ENCODE measurements around the gene ERGIC1. TPM values are rescaled to one million over a fixed set of nuclear protein-coding genes. Genes with fewer than 3 reads are reported as not detected.
A peak's percentile ranks its signal among the peaks of the same experiment; 100 is the strongest.

ERGIC1 gene
- total RNA-seq, 1 donor from 2014 or later: 158 TPM

- no peaks in the 10 kb centered on the region for H3K27me3 Mint-ChIP-seq
- H3K27ac Mint-ChIP-seq: peak overlapping the region; percentile 76
- peaks cover 38% of the 10 kb centered on the region for H3K4me1 Mint-ChIP-seq (ENCODE audit: low read depth)
- DNase-seq (ENCODE audit: low spot score, unreplicated experiment): peak; percentile 20
- no peaks in the 10 kb centered on the region for H3K36me3 Mint-ChIP-seq (ENCODE audit: insufficient read depth)
- no peaks in the 10 kb centered on the region for H3K9me3 Mint-ChIP-seq (ENCODE audit: low read depth)
- no peak for TF ChIP-seq CTCF (IDR thresholded peaks at IDR 0.05; ENCODE audit: unreplicated experiment)
- peak overlapping the region; percentile 83 for H3K4me3 Mint-ChIP-seq (ENCODE audit: low read depth)
Measured at GRCh38 chr5:172834415-172835289, 601 bp downstream of the ERGIC1 start.

- no peak for TF ChIP-seq CTCF (IDR thresholded peaks at IDR 0.05; ENCODE audit: unreplicated experiment)
- no peaks in the 10 kb centered on the region for H3K27me3 Mint-ChIP-seq
- H3K9me3 Mint-ChIP-seq (ENCODE audit: low read depth): no peaks in the 10 kb centered on the region
- peak overlapping the region; percentile 76 for H3K27ac Mint-ChIP-seq
- no peak for DNase-seq (ENCODE audit: low spot score, unreplicated experiment)
- H3K4me3 Mint-ChIP-seq (ENCODE audit: low read depth): peak overlapping the region; percentile 83
- H3K36me3 Mint-ChIP-seq (ENCODE audit: insufficient read depth): no peaks in the 10 kb centered on the region
- peaks cover 35% of the 10 kb centered on the region for H3K4me1 Mint-ChIP-seq (ENCODE audit: low read depth)
Measured at GRCh38 chr5:172835290-172835993, 1.4 kb downstream of the ERGIC1 start.

- Mint-ChIP-seq H3K4me1 (ENCODE audit: low read depth) (peaks cover 30% of the 10 kb centered on the region), H3K36me3 (ENCODE audit: insufficient read depth) (peaks cover under 1% of the 10 kb centered on the region), H3K27ac (no peak overlapping the region), H3K9me3 (ENCODE audit: low read depth) (no peaks in the 10 kb centered on the region), H3K27me3 (no peaks in the 10 kb centered on the region), H3K4me3 (ENCODE audit: low read depth) (peak overlapping the region; percentile 83)
- DNase-seq (ENCODE audit: low spot score, unreplicated experiment): no peak
- TF ChIP-seq CTCF (IDR thresholded peaks at IDR 0.05; ENCODE audit: unreplicated experiment): no peak
Measured at GRCh38 chr5:172835994-172836356, 1.9 kb downstream of the ERGIC1 start.

GRCh38 chr5:172837640-172838039, 3.6 kb downstream of the ERGIC1 start:
- no peaks in the 10 kb centered on the region for H3K27me3 Mint-ChIP-seq
- H3K9me3 Mint-ChIP-seq (ENCODE audit: low read depth): no peaks in the 10 kb centered on the region
- peaks cover 7% of the 10 kb centered on the region for H3K36me3 Mint-ChIP-seq (ENCODE audit: insufficient read depth)
- H3K27ac Mint-ChIP-seq: peak overlapping the region; percentile 92
- DNase-seq (ENCODE audit: low spot score, unreplicated experiment): no peak
- TF ChIP-seq CTCF (IDR thresholded peaks at IDR 0.05; ENCODE audit: unreplicated experiment): no peak
- peaks cover 28% of the 10 kb centered on the region for H3K4me1 Mint-ChIP-seq (ENCODE audit: low read depth)
- H3K4me3 Mint-ChIP-seq (ENCODE audit: low read depth): peak overlapping the region; percentile 11

GRCh38 chr5:172838151-172838875, 4.3 kb downstream of the ERGIC1 start:
- no peaks in the 10 kb centered on the region for H3K27me3 Mint-ChIP-seq
- no peak for TF ChIP-seq CTCF (IDR thresholded peaks at IDR 0.05; ENCODE audit: unreplicated experiment)
- H3K36me3 Mint-ChIP-seq (ENCODE audit: insufficient read depth): peaks cover 10% of the 10 kb centered on the region
- peaks cover 28% of the 10 kb centered on the region for H3K4me1 Mint-ChIP-seq (ENCODE audit: low read depth)
- H3K4me3 Mint-ChIP-seq (ENCODE audit: low read depth): peak overlapping the region; percentile 11
- H3K27ac Mint-ChIP-seq: peak overlapping the region; percentile 92
- no peak for DNase-seq (ENCODE audit: low spot score, unreplicated experiment)
- H3K9me3 Mint-ChIP-seq (ENCODE audit: low read depth): no peaks in the 10 kb centered on the region
